Measurements from ENCODE around the gene CSKMT.

- no peak for TF ChIP-seq CTCF (IDR thresholded peaks at IDR 0.05; ENCODE audit: low read depth, low read length, poor library complexity, severe bottlenecking)
- TF ChIP-seq EZH2phosphoT487 (IDR thresholded peaks at IDR 0.05; ENCODE audit: borderline replicate concordance, low read length): no peak
These were observed 49.6 kb upstream of the CSKMT start for GRCh38 chr11:62615521-62615920.

Measured in DOHH2 (cell line).